ENCODE measurements around the gene EGFL7. TPM values are rescaled to one million over a fixed set of nuclear protein-coding genes. Genes with fewer than 3 reads are reported as not detected.

EGFL7 gene
- total and polyA plus RNA-seq, 10 of the 15 experiments (the other 5 are each of a cell fraction or from before 2014, with no cell fraction given) = 0.06 to 0.46 (median 0.19) TPM; not detected in 5

DNA sequence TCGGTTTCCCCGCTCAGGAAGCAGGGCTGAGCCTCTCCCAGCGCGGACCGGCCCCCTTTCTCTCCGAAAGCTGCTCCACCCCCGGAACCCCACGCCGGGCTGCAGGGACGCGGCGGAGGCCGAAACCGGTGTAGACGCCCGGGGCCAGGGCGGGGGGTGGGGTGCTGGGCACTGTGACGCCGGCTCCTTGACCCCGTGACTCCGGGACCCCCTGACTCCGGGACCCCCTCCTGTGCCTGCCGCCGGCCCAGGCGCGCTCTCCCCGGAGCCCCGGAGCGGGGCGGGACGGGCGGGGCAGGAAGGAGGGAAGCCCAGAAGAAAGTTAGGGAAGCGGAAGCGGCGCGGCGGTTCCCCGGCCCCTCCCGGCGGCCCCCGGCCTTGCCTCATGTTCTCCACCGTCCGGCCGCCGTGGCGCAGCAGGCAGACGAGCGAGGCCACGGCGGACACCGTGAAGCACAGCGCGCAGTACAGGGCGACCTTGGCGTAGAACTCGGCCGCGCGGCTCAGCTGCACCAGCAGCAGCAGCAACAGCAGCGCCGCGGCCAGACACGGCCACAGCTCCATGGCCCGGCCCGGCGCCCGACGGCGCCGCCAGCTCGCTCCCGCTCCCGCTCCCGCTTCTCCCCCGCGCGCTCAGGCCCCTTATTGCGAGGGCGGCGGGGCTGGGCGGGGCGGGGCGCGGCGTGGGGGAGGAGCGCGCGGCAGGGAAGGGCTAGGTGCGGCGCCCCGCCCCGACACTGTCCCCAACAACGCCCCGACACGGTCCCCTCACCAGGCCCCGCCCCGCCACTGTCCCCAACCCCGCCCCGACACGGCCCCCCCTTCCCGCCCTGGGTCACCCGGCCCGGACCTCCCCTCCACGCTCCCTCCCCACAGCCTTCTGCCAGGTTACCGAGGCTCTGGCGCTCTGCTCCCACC is 24.3 kb downstream of the EGFL7 start, which contains the start of gene AGPAT2 (continued):
- TF ChIP-seq, protein P1, sequence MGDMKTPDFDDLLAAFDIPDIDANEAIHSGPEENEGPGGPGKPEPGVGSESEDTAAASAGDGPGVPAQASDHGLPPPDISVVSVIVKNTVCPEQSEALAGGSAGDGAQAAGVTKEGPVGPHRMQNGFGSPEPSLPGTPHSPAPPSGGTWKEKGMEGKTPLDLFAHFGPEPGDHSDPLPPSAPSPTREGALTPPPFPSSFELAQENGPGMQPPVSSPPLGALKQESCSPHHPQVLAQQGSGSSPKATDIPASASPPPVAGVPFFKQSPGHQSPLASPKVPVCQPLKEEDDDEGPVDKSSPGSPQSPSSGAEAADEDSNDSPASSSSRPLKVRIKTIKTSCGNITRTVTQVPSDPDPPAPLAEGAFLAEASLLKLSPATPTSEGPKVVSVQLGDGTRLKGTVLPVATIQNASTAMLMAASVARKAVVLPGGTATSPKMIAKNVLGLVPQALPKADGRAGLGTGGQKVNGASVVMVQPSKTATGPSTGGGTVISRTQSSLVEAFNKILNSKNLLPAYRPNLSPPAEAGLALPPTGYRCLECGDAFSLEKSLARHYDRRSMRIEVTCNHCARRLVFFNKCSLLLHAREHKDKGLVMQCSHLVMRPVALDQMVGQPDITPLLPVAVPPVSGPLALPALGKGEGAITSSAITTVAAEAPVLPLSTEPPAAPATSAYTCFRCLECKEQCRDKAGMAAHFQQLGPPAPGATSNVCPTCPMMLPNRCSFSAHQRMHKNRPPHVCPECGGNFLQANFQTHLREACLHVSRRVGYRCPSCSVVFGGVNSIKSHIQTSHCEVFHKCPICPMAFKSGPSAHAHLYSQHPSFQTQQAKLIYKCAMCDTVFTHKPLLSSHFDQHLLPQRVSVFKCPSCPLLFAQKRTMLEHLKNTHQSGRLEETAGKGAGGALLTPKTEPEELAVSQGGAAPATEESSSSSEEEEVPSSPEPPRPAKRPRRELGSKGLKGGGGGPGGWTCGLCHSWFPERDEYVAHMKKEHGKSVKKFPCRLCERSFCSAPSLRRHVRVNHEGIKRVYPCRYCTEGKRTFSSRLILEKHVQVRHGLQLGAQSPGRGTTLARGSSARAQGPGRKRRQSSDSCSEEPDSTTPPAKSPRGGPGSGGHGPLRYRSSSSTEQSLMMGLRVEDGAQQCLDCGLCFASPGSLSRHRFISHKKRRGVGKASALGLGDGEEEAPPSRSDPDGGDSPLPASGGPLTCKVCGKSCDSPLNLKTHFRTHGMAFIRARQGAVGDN (IDR thresholded peaks at IDR 0.05) = peak; percentile 80; the same call in 1 of the 2 replicates
- TF ChIP-seq BRCA1 (IDR thresholded peaks at IDR 0.05; ENCODE audit: low read depth, low read length) (no peak), EGR1 (IDR thresholded peaks at IDR 0.05; ENCODE audit: borderline replicate concordance in 1 of 2, low read depth in 2 of 2, low read length in 2 of 2) (peak in 1 of 2 experiments; percentile 68; a peak in 2 of 3 replicates), CBX5 (IDR thresholded peaks at IDR 0.05; ENCODE audit: low read depth) (no peak), TCF12 (IDR thresholded peaks at IDR 0.05; ENCODE audit: low read depth, low read length) (no peak), POU2F2 (IDR thresholded peaks at IDR 0.05; ENCODE audit: borderline replicate concordance, low read depth, low read length) (no peak), ZSCAN29 (IDR thresholded peaks at IDR 0.05) (peak; percentile 96), ZNF207 (IDR thresholded peaks at IDR 0.05; ENCODE audit: borderline replicate concordance) (0 out of 2 replicates have a peak, but pooled peaks have one; percentile 22), GATAD2B (conservative IDR thresholded peaks at IDR 0.05; ENCODE audit: low read depth) (peak; percentile 85; the same call in 1 of the 2 replicates), TCF7 (IDR thresholded peaks at IDR 0.05; ENCODE audit: borderline replicate concordance) (no peak), MYB (IDR thresholded peaks at IDR 0.05; ENCODE audit: borderline replicate concordance, low read depth, low read length) (no peak), SMAD5 (IDR thresholded peaks at IDR 0.05; ENCODE audit: low read depth) (no peak), RFX5 (IDR thresholded peaks at IDR 0.05; ENCODE audit: low read depth, low read length) (no peak), IRF4 (IDR thresholded peaks at IDR 0.05; ENCODE audit: low read depth, low read length) (no peak), SREBF1 (IDR thresholded peaks at IDR 0.05; ENCODE audit: low read length) (no peak), DPF2 (IDR thresholded peaks at IDR 0.05) (peak; percentile 91), STAT3 (IDR thresholded peaks at IDR 0.05; ENCODE audit: low read depth, low read length) (no peak), POLR2AphosphoS2 (IDR thresholded peaks at IDR 0.05; ENCODE audit: low read depth, low read length) (peak; percentile 63; the same call in 1 of the 2 replicates), BACH1 (IDR thresholded peaks at IDR 0.05; ENCODE audit: borderline replicate concordance) (peak; percentile 79), JUNB (IDR thresholded peaks at IDR 0.05) (no peak), IKZF1 (conservative IDR thresholded peaks at IDR 0.05) (peak; percentile 87), TAF1 (IDR thresholded peaks at IDR 0.05; ENCODE audit: borderline replicate concordance, low read depth, low read length) (no peak), POLR2A (IDR thresholded peaks at IDR 0.05; ENCODE audit: low read depth, low read length) (peak; percentile 75), GABPA (IDR thresholded peaks at IDR 0.05; ENCODE audit: low read depth) (no peak), WRNIP1 (IDR thresholded peaks at IDR 0.05; ENCODE audit: borderline replicate concordance, low read depth, low read length) (no peak), MXI1 (IDR thresholded peaks at IDR 0.05; ENCODE audit: low read depth, low read length) (peak; percentile 20; the same call in 1 of the 2 replicates), CHD2 (IDR thresholded peaks at IDR 0.05; ENCODE audit: borderline replicate concordance, low read depth, low read length) (no peak)
- TF ChIP-seq, protein P2, sequence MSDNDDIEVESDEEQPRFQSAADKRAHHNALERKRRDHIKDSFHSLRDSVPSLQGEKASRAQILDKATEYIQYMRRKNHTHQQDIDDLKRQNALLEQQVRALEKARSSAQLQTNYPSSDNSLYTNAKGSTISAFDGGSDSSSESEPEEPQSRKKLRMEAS (IDR thresholded peaks at IDR 0.05; ENCODE audit: low read depth, low read length) = peak; percentile 55; the same call in 1 of the 2 replicates

All from GM12878 (cell line).